Measurements from ENCODE around the gene C6orf141.

DNA sequence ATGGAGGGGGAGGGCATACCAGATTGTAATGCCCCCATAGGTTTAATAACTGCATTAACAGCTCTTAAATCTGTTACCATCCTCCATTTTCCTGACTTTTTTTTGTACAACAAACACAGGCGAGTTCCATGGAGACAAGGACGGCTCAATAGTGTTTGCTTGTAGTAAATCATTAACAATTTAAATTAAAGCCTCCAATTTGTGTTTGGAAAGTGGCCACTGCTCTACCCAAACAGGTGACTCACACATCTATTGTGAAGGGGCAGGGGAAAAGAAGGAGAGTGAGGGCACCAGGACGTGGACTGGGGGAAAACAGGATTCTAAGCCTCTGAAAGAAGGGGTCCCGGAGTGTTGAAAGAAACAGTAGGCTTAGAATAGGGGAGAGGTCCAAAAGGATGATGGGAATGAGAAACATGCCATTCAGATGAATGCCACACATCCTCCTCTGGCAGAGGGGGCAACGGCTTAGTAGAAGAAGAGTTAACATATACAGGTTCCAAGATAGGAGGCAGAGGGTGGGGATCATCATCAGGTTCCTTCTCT is 43.8 kb upstream of the C6orf141 start:
- TF ChIP-seq, protein P1, sequence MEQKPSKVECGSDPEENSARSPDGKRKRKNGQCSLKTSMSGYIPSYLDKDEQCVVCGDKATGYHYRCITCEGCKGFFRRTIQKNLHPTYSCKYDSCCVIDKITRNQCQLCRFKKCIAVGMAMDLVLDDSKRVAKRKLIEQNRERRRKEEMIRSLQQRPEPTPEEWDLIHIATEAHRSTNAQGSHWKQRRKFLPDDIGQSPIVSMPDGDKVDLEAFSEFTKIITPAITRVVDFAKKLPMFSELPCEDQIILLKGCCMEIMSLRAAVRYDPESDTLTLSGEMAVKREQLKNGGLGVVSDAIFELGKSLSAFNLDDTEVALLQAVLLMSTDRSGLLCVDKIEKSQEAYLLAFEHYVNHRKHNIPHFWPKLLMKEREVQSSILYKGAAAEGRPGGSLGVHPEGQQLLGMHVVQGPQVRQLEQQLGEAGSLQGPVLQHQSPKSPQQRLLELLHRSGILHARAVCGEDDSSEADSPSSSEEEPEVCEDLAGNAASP (CRISPR knock-in tag; IDR thresholded peaks at IDR 0.05; ENCODE audit: borderline replicate concordance) = no peak
- TF ChIP-seq SMYD3 (CRISPR knock-in tag; IDR thresholded peaks at IDR 0.05) (no peak), ZBTB1 (CRISPR knock-in tag; IDR thresholded peaks at IDR 0.05; ENCODE audit: borderline replicate concordance) (no peak), CCAR2 (optimal IDR thresholded peaks at IDR 0.05; ENCODE audit: low read depth, low read length) (no peak)

All from HepG2 (cell line).